Small intestine (tissue), 7 donors: ENCODE results near the gene LIMS3. TPM values are rescaled to one million over a fixed set of nuclear protein-coding genes. Genes with fewer than 3 reads are reported as not detected.
"Not testable (repeated sequence)": the region's sequence is repeated elsewhere in the genome, so short reads cannot be mapped to it uniquely, and the experiment has no call there.

ENCODE experiments used
- DNase-seq, 2 donors: peaks; one replicate each; pipeline versions ENCODE4 v3.0.0 to v3.0.0-alpha.2; 2013
- FAIRE-seq: peaks from 2 replicates; lab custom pipeline; 2012; peaks lifted over from hg19 to GRCh38; lab: Jason Lieb, UNC
- H3K27ac ChIP-seq, 3 donors: one replicate each; pipeline ENCODE4 v1.5.1; 2013; ENCODE audit warnings: low read length in 2 of 3, mild to moderate bottlenecking in 2 of 3, control low read depth in 1 of 3, inconsistent platforms in 1 of 3, low read depth in 1 of 3, moderate library complexity in 1 of 3
- H3K27me3 ChIP-seq, 3 donors: one replicate each; pipeline ENCODE4 v1.6.1; 2013; ENCODE audit warnings: low read length in 3 of 3, inconsistent platforms in 1 of 3; ENCODE audit not compliant: control insufficient read depth in 3 of 3, insufficient read depth in 3 of 3
- H3K36me3 ChIP-seq, 3 donors: one replicate each; pipeline ENCODE4 v1.6.1; 2013; ENCODE audit warnings: low read length in 3 of 3, inconsistent platforms in 1 of 3, low read depth in 1 of 3, mild to moderate bottlenecking in 1 of 3, moderate library complexity in 1 of 3; ENCODE audit not compliant: control insufficient read depth in 3 of 3, insufficient read depth in 2 of 3
- H3K4me1 ChIP-seq, 3 donors: one replicate each; pipeline ENCODE4 v1.6.1; 2013; ENCODE audit warnings: low read length in 2 of 3, inconsistent platforms in 1 of 3, low read depth in 1 of 3, mild to moderate bottlenecking in 1 of 3, moderate library complexity in 1 of 3; ENCODE audit not compliant: control insufficient read depth in 3 of 3, insufficient read depth in 2 of 3
- H3K4me3 ChIP-seq, 3 donors: one replicate each; pipeline ENCODE4 v1.5.1; 2013; ENCODE audit warnings: low read length in 3 of 3, control low read depth in 1 of 3, inconsistent platforms in 1 of 3, low read depth in 1 of 3, mild to moderate bottlenecking in 1 of 3, moderate library complexity in 1 of 3
- H3K9me3 ChIP-seq, 2 donors: one replicate each; pipeline ENCODE4 v1.6.1; 2013; ENCODE audit warnings: low read depth in 1 of 2, low read length in 1 of 2; ENCODE audit not compliant: control insufficient read depth in 2 of 2, insufficient read depth in 1 of 2
- WGBS, 3 donors: extraction: QIAGEN DNeasy Blood & Tissue Kit; methylation state at CpG; one replicate each; pipeline ENCODE4 v1.1.7; 2013; 5-methylcytosine and 5-hydroxymethylcytosine counted together
- polyA plus RNA-seq, 4 donors: library from polyadenylated mRNA; stranded (reverse) in 3 of 4; unstranded in 1 of 4; fragments of 200-250 nt in 3 of 4; fragments of 120-200 nt in 1 of 4; gene quantifications; one replicate each; pipeline versions ENCODE4 v1.2.1 to v1.2.3, GENCODE V29; 2013
- donor health status: healthy with polysubstance abuse.
- donor health status: control.
- donor health status: control.
- donor health status: Bipolar disorder and iron deficiency.
- donor health status: healthy.

LIMS3 gene
- polyA plus RNA-seq, 4 donors, result 0.66 to 2.6 TPM; not detected in 2

DNA sequence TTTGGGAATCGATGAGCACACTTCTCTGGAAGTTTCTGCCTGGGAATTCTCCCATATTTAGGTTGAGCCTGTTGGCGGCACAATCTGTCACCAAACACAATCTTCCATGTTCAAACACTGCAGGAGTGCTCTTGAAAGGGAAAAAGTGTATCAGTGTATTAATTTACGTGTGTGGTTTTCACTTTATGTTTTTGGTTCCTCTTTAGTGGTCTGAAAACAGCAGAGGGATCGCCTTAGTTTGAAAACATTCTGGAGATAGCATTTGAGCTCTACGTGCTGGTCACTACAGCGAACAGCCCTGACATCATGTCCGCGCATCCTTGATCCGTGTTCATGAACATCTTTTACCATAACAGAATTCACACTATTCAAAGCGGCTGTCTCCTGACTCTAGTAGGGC is 73.2 kb downstream of the LIMS3 start:
- not testable (repeated sequence) for FAIRE-seq, H3K27ac ChIP-seq, H3K4me3 ChIP-seq, H3K27me3 ChIP-seq, DNase-seq, H3K36me3 ChIP-seq, H3K4me1 ChIP-seq, H3K9me3 ChIP-seq
- WGBS, 3 donors, result no CpG with 5 or more reads among the region's 10 CpGs

Other genes starting within 250 kb of the LIMS3 start
- gene RGPD5, start 104.4 kb upstream of the LIMS3 start, polyA plus RNA-seq, result 10 to 100 TPM in 1 of 4 donors, 1 to 10 TPM in 3; 4.9 to 21.8 (median 7.8) TPM
- gene MALL, start 217.1 kb downstream of the LIMS3 start, polyA plus RNA-seq, result 100 to 1,000 TPM; 123 to 199 (median 172) TPM